Inferior parietal cortex (tissue), 1 donor: ENCODE data around the gene CT45A10.
"Not testable (repeated sequence)": the region's sequence is repeated elsewhere in the genome, so short reads cannot be mapped to it uniquely, and the experiment has no call there.

ENCODE experiments used
- DNase-seq: peaks from one replicate; pipeline ENCODE4 v3.0.0-alpha.2; 2016; ENCODE audit errors: extremely low spot score

Gene CT45A10

GRCh38 chrX:135893294-135893817 lies at the start of gene CT45A10, which contains the start of gene SAGE1:
TSS of gene CT45A10 (minus strand) at chrX:135893444. CDS start at chrX:135885344, 8,100 bp downstream.
TSS of gene SAGE1 (plus strand) at chrX:135893716. CDS start at chrX:135896243, 2,527 bp downstream.
- DNase-seq = peak; percentile 25

GRCh38 chrX:135931644-135932487 lies 38.6 kb upstream of the CT45A10 start:
- DNase-seq = peak; percentile 40

GRCh38 chrX:135927897-135928296 lies 34.7 kb upstream of the CT45A10 start:
- DNase-seq = no peak

GRCh38 chrX:135923353-135923752 lies 30.1 kb upstream of the CT45A10 start:
- DNase-seq = no peak

DNA sequence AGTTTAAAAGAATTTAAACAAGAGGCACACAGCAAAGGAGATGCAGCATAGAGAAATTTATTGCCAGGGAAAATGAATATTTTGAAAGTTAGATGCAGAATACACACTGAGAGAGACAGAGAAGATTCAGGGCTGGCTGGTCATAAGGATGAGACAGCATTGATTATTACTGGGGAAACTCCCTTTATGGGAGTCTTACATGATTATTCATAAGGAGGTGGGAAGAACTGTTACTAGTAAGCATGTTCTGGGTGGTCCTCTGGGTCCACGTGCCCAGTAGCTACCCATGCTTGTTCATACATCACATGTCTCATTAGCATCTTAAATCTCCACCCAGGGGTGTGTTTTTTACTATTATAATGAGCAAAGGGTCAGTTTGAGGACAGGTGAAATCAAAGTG lies 27.3 kb upstream of the CT45A10 start:
- not testable (repeated sequence) for DNase-seq

DNA sequence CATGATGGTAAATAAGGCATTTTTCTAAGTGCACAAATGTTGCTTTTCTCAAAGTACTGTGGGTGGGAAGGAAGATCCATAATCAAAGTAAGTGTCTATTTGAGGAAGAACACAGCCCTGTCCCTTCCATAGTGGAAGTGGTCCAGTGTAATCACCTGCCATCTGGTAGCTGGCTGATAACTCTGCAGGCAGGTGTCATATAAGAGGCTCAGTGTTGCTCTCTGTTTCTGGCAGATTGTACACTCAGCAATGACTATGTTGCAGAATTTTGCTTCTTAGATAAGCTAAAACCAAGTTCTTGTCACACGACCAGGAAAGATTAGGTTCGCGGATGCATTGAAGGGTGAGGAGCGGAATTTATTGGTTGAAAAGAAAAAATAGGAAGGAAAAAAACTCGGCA lies 21.2 kb upstream of the CT45A10 start:
- DNase-seq = no peak

DNA sequence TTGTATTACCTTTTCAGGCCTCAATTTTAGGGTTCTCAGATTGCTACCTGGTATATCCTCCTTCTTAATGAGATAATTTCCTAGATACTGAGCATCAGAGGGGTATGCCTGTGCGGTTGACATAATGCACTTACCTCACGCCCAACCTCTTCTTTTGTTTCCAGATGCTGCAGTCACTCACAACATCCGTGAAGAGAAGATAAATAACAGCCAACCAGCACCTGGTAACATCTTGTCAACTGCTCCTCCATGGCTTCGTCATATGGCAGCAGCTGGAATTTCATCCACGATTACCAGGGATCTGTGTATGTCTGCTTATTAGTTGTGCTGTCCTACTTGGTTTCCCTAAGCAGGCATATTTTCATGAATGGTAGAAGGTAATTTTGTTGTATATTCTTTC lies 17.0 kb upstream of the CT45A10 start:
- no peak for DNase-seq

DNA sequence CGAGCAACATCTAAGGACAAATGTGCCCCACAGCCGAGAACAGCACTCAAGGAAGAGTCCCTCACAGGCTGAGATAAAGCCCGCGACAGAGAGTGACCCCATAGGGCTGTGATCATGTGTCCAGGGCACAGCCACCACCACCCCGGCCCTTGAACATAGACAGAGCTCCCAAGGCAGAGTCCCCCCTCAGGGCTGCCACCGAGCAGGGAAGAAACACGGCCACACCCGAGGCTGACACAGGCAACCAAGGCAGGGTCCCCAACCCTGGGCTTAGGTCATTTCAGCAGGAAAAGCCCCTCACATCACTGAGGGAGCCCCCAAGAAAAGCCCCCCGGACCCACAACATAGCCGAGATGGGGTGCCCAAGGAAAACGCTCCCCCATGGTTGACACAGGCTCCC lies 463 bp downstream of the CT45A10 start:
- no peak for DNase-seq

DNA sequence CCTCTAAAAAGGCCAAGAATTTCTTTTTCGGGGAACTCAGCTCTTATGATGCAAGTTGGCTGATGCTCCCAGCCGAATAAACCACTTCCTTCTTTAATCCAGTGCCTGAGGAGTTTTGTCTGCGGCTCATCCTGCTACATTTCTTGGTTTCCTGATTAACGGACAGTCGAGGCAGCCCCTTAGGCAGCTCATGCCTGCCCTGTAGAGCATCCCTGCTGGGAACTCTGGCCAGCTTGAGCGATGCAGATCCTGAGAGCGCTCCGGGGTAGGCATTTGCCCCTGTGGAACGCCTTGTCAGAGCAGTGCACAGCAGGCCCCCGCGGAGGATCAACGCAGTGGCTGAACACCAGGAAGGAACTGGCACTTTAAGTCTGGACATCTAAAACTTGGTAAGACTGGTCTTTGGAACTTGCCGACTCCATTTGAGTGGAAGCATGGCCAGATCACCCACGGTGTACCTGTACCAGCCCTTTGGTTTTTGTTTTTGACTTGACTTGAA lies 3.1 kb downstream of the CT45A10 start:
- no peak for DNase-seq

GRCh38 chrX:135888976-135889375 lies 4.3 kb downstream of the CT45A10 start:
- DNase-seq = not testable (repeated sequence)

- DNase-seq = not testable (repeated sequence)
Observed at GRCh38 chrX:135888230-135888629, 5.0 kb downstream of the CT45A10 start.

DNA sequence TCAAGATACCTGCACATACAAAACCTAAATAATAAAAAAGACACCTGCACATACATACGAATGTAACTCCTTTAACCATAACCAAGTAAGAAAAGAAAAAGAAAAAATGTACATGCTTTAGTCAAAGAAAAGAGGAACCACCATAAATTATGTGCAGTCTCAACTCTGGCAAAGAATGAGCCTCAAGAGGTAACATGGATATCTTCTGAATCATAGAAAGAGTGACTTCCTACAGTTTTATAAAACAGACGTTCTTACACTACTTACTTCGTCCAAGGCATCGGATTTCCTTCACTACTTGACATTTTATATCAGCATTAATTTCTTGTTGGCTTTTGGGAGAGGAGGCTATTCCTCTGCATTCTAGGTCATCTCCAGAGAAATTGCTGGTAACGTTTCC lies 10.5 kb downstream of the CT45A10 start:
- DNase-seq = not testable (repeated sequence)

GRCh38 chrX:135871712-135872111 lies 21.5 kb downstream of the CT45A10 start, which contains the start of gene CT45A9:
TSS of gene CT45A9 (minus strand) at chrX:135871812. CDS start at chrX:135868061, 3,751 bp downstream.
- DNase-seq = not testable (repeated sequence)

DNA sequence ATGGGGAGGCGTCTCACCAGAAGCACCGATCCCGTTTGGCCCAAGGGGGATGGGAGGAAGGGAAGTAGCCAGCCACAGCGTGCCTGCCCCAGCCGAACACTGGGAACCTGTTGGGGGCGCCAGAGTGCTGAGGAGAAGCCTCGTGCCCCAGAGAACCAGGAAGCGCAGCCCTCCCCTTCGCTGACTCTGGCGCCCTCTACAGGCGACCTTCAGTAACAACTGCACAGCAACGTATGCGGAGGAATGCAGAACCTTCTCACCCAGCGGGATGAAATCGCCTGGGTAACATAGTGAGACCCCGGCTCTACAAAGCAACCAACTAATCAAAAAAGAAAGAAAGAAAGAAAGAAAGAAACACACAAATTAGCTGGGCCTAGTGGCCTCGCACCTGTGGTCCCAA lies 38.8 kb downstream of the CT45A10 start, which contains the start of gene CT45A8:
Gene CT45A8, minus strand, starts transcription at position 101 of the 400 bp plus-strand sequence. CDS start 3,755 bp downstream, outside the sequence.
- DNase-seq = not testable (repeated sequence)

GRCh38 chrX:135837180-135837579 lies 56.1 kb downstream of the CT45A10 start, which contains the start of gene CT45A7:
TSS of gene CT45A7 (minus strand) at chrX:135837280. CDS start at chrX:135833533, 3,747 bp downstream.
- DNase-seq = not testable (repeated sequence)
